GM23338 (cell line): ENCODE results near the gene RBM14.

ENCODE experiments used
- CREB1 ChIP-seq: fragments of 250-450 bp; sonication (Bioruptor Pico); IDR thresholded peaks from 2 replicates; pipeline ENCODE4 v1.5.0; 2020; ENCODE audit warnings: low read depth, mild to moderate bottlenecking, moderate library complexity
- EZH2 ChIP-seq: fragments of 200-600 bp; sonication (generic); IDR thresholded peaks from one replicate; pipeline ENCODE4 v1.8.0; 2017; ENCODE audit warnings: antibody characterized with exemption, mild to moderate bottlenecking, low read depth; ENCODE audit not compliant: unreplicated experiment
- EZH2phosphoT487 ChIP-seq: fragments of 200-600 bp; sonication (generic); IDR thresholded peaks from one replicate; pipeline ENCODE4 v1.8.1; 2018; ENCODE audit warnings: antibody characterized with exemption; ENCODE audit not compliant: unreplicated experiment
- JUNB ChIP-seq: IDR thresholded peaks from one replicate; pipeline ENCODE4 v1.6.1; 2016; ENCODE audit warnings: antibody characterized with exemption; ENCODE audit not compliant: unreplicated experiment
- NANOG ChIP-seq: IDR thresholded peaks from 2 replicates; pipeline ENCODE4 v1.6.1; 2016; ENCODE audit warnings: antibody characterized with exemption, borderline replicate concordance
- POLR2AphosphoS5 ChIP-seq: IDR thresholded peaks from 2 replicates; pipeline ENCODE4 v1.6.1; 2016; ENCODE audit warnings: antibody characterized with exemption, low read depth
- STAT1 ChIP-seq: IDR thresholded peaks from one replicate; pipeline ENCODE4 v1.6.1; 2016; ENCODE audit warnings: antibody characterized with exemption; ENCODE audit not compliant: unreplicated experiment
- ZNF331 ChIP-seq: fragments of 250-450 bp; sonication (Bioruptor Pico); IDR thresholded peaks from 2 replicates; pipeline ENCODE4 v1.5.0; 2020; ENCODE audit warnings: low read depth, mild to moderate bottlenecking, moderate library complexity
- TF ChIP-seq, protein P1 (sequence below), 2 experiments: fragments of 200-600 bp in 1 of 2; sonication (generic) in 1 of 2; conservative IDR thresholded peaks; 2 replicates each; pipeline versions ENCODE4 v1.5.1 to v1.6.1; 2016 to 2017; ENCODE audit warnings: antibody characterized with exemption in 2 of 2, low read depth in 2 of 2, mild to moderate bottlenecking in 2 of 2, moderate library complexity in 1 of 2
- TF ChIP-seq, protein P2 (sequence below): IDR thresholded peaks from one replicate; pipeline ENCODE4 v1.6.1; 2018; ENCODE audit warnings: antibody characterized with exemption; ENCODE audit not compliant: unreplicated experiment

DNA sequence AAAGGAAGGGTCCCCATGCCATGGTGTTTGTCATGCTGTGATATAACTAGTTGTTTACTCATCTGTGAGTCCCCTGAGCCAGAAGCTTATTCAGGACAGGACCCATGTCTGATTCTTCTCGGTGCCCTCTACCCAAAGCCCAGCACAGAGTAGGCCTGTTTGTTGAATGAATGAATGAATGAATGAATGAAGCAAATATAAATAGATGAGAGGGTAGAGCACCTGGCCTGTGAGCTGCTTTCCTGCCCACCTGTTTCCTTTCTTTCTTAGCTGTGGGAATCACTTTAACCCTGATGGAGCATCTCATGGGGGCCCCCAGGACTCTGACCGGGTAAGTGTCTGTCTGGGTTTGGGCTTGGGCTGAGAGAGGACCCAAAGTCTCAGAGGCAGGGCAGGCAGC is 16.2 kb upstream of the RBM14 start:
- TF ChIP-seq, protein P1, sequence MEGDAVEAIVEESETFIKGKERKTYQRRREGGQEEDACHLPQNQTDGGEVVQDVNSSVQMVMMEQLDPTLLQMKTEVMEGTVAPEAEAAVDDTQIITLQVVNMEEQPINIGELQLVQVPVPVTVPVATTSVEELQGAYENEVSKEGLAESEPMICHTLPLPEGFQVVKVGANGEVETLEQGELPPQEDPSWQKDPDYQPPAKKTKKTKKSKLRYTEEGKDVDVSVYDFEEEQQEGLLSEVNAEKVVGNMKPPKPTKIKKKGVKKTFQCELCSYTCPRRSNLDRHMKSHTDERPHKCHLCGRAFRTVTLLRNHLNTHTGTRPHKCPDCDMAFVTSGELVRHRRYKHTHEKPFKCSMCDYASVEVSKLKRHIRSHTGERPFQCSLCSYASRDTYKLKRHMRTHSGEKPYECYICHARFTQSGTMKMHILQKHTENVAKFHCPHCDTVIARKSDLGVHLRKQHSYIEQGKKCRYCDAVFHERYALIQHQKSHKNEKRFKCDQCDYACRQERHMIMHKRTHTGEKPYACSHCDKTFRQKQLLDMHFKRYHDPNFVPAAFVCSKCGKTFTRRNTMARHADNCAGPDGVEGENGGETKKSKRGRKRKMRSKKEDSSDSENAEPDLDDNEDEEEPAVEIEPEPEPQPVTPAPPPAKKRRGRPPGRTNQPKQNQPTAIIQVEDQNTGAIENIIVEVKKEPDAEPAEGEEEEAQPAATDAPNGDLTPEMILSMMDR (conservative IDR thresholded peaks at IDR 0.05; ENCODE audit: low read depth in 2 of 2) = no peak
- TF ChIP-seq EZH2 (no peak), POLR2AphosphoS5 (no peak), EZH2phosphoT487 (no peak), CREB1 (no peak), JUNB (no peak), STAT1 (no peak), ZNF331 (CRISPR knock-in tag) (no peak), NANOG (no peak)
- TF ChIP-seq, protein P2, sequence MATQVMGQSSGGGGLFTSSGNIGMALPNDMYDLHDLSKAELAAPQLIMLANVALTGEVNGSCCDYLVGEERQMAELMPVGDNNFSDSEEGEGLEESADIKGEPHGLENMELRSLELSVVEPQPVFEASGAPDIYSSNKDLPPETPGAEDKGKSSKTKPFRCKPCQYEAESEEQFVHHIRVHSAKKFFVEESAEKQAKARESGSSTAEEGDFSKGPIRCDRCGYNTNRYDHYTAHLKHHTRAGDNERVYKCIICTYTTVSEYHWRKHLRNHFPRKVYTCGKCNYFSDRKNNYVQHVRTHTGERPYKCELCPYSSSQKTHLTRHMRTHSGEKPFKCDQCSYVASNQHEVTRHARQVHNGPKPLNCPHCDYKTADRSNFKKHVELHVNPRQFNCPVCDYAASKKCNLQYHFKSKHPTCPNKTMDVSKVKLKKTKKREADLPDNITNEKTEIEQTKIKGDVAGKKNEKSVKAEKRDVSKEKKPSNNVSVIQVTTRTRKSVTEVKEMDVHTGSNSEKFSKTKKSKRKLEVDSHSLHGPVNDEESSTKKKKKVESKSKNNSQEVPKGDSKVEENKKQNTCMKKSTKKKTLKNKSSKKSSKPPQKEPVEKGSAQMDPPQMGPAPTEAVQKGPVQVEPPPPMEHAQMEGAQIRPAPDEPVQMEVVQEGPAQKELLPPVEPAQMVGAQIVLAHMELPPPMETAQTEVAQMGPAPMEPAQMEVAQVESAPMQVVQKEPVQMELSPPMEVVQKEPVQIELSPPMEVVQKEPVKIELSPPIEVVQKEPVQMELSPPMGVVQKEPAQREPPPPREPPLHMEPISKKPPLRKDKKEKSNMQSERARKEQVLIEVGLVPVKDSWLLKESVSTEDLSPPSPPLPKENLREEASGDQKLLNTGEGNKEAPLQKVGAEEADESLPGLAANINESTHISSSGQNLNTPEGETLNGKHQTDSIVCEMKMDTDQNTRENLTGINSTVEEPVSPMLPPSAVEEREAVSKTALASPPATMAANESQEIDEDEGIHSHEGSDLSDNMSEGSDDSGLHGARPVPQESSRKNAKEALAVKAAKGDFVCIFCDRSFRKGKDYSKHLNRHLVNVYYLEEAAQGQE = no peak
